OCI-LY1 (cell line): ENCODE data around the gene LILRA5.

ENCODE experiments used
- H2AFZ ChIP-seq: fragments of 200-600 bp; sonication (generic), shearing (Covaris generic); 2 replicates; pipeline ENCODE4 v1.6.0; 2014; ENCODE audit warnings: antibody characterized with exemption, mild to moderate bottlenecking, low read length
- H3F3A ChIP-seq: fragments of 200-600 bp; sonication (generic), shearing (Covaris generic); 2 replicates; pipeline ENCODE4 v1.6.0; 2014; ENCODE audit warnings: mild to moderate bottlenecking, antibody characterized with exemption, low read length, moderate library complexity; ENCODE audit not compliant: insufficient read depth
- H3K27ac ChIP-seq: fragments of 200-600 bp; sonication (generic); 2 replicates; pipeline ENCODE4 v1.5.1; 2014; ENCODE audit warnings: low read length, mixed run types, mild to moderate bottlenecking, low read depth; ENCODE audit not compliant: poor library complexity, severe bottlenecking
- H3K27me3 ChIP-seq: fragments of 200-600 bp; sonication (generic); 2 replicates; pipeline ENCODE4 v1.6.0; 2014; ENCODE audit warnings: antibody characterized with exemption, mild to moderate bottlenecking, low read length, moderate library complexity; ENCODE audit not compliant: insufficient read depth
- H3K36me3 ChIP-seq: fragments of 200-600 bp; sonication (generic); 2 replicates; pipeline ENCODE4 v1.6.1; 2014; ENCODE audit warnings: mild to moderate bottlenecking, antibody characterized with exemption, low read length, moderate library complexity, mixed read lengths; ENCODE audit not compliant: insufficient read depth
- H3K4me1 ChIP-seq: fragments of 200-600 bp; sonication (generic); 2 replicates; pipeline ENCODE4 v1.5.1; 2014; ENCODE audit warnings: mild to moderate bottlenecking, low read length, moderate library complexity; ENCODE audit not compliant: insufficient read depth, severe bottlenecking
- H3K4me2 ChIP-seq: fragments of 200-600 bp; sonication (generic), shearing (Covaris generic); 2 replicates; pipeline ENCODE4 v1.6.1; 2014; ENCODE audit warnings: low read length
- H3K4me3 ChIP-seq: fragments of 200-600 bp; sonication (generic); 2 replicates; pipeline ENCODE4 v1.5.1; 2014; ENCODE audit warnings: low read length, low read depth, mild to moderate bottlenecking, mixed read lengths; ENCODE audit not compliant: poor library complexity, severe bottlenecking
- H3K79me2 ChIP-seq: fragments of 200-600 bp; shearing (Covaris generic); 2 replicates; pipeline ENCODE4 v1.6.1; 2016; ENCODE audit warnings: mixed run types, low read length, mixed read lengths; ENCODE audit not compliant: insufficient read depth
- H3K9ac ChIP-seq: fragments of 200-600 bp; sonication (generic), shearing (Covaris generic); 2 replicates; pipeline ENCODE4 v1.6.1; 2014; ENCODE audit warnings: mild to moderate bottlenecking, low read length, mixed read lengths
- H3K9me2 ChIP-seq: fragments of 200-600 bp; sonication (generic), shearing (Covaris generic); 2 replicates; pipeline ENCODE4 v1.6.1; 2014; ENCODE audit warnings: low read depth, mild to moderate bottlenecking, low read length, mixed read lengths
- H3K9me3 ChIP-seq: fragments of 200-600 bp; shearing (Covaris generic); 2 replicates; pipeline ENCODE4 v1.6.1; 2014; ENCODE audit warnings: low read length, mixed read lengths
- H4K20me1 ChIP-seq: fragments of 200-600 bp; sonication (generic), shearing (Covaris generic); 2 replicates; pipeline ENCODE4 v1.6.0; 2016; ENCODE audit warnings: mild to moderate bottlenecking, low read length; ENCODE audit not compliant: insufficient read depth
- EZH2 ChIP-seq: fragments of 200-600 bp; sonication (generic), shearing (Covaris generic); IDR thresholded peaks from 2 replicates; pipeline ENCODE4 v1.8.0; 2017; ENCODE audit warnings: borderline replicate concordance, mixed run types, mild to moderate bottlenecking, antibody characterized with exemption, low read length, moderate library complexity, mixed read lengths
- TF ChIP-seq, protein P1 (sequence below): fragments of 200-600 bp; sonication (generic), shearing (Covaris generic); IDR thresholded peaks from 2 replicates; pipeline ENCODE4 v1.5.1; 2017; ENCODE audit warnings: mild to moderate bottlenecking, antibody characterized with exemption, low read length, moderate library complexity, mixed read lengths

The LILRA5 gene

DNA sequence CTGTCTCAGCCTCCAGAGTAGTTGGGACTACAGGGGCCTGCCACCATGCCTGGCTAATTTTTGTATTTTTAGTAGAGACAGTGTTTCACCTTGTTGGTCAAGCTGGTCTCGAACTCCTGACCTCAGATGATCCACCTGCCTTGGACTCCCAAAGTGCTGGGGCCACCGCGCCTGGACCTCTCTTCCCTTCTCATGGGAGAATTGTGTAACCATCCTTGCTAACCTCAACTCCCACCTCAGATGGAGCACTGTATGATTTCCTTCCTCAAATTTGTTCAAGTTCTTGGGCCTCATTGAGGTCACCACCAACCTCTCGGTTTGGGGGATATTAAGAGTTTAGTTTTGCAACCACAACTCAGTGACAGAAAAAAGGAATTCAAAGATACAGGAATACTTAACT lies 10.7 kb downstream of the LILRA5 start:
- Histone ChIP-seq H3K79me2 (no peaks in the 10 kb centered on the region), H3K9me2 (no peaks in the 10 kb centered on the region), H3K27ac (no peak overlapping the region), H3K4me1 (no peaks in the 10 kb centered on the region), H3F3A (no peaks in the 10 kb centered on the region), H3K36me3 (no peaks in the 10 kb centered on the region), H3K27me3 (no peaks in the 10 kb centered on the region), H4K20me1 (no peaks in the 10 kb centered on the region), H3K9ac (no peak overlapping the region), H2AFZ (no peak overlapping the region), H3K4me3 (no peak overlapping the region), H3K4me2 (no peak overlapping the region), H3K9me3 (no peaks in the 10 kb centered on the region)
- TF ChIP-seq EZH2: no peak

DNA sequence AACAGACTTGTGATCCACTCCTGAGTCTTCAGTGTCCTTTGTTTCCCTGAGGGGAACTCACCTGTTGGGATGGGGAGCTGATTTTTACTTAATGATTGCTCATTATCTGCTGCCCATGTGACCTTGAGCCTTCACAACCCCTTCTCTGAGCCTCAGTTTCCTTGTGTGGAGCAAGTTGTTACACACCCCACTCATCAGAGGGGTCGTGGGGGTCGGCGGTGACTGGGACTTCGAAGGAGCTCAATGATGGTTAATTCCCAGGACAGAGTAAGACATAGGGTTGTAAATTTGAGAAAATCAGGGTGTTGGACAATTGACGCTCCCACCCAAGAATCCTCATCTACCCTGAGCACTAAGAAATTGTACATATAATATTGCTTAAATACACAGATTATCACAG lies 13.5 kb downstream of the LILRA5 start:
- H3K4me2 ChIP-seq: no peak overlapping the region
- H3K79me2 ChIP-seq: no peaks in the 10 kb centered on the region
- H3K4me3 ChIP-seq: no peak overlapping the region
- no peak overlapping the region for H2AFZ ChIP-seq
- H3F3A ChIP-seq: no peaks in the 10 kb centered on the region
- H3K27ac ChIP-seq: no peak overlapping the region
- H3K36me3 ChIP-seq: no peaks in the 10 kb centered on the region
- no peak overlapping the region for H3K9ac ChIP-seq
- no peaks in the 10 kb centered on the region for H3K9me3 ChIP-seq
- H3K4me1 ChIP-seq: no peaks in the 10 kb centered on the region
- no peaks in the 10 kb centered on the region for H4K20me1 ChIP-seq
- no peak for TF ChIP-seq EZH2
- TF ChIP-seq, protein P1, sequence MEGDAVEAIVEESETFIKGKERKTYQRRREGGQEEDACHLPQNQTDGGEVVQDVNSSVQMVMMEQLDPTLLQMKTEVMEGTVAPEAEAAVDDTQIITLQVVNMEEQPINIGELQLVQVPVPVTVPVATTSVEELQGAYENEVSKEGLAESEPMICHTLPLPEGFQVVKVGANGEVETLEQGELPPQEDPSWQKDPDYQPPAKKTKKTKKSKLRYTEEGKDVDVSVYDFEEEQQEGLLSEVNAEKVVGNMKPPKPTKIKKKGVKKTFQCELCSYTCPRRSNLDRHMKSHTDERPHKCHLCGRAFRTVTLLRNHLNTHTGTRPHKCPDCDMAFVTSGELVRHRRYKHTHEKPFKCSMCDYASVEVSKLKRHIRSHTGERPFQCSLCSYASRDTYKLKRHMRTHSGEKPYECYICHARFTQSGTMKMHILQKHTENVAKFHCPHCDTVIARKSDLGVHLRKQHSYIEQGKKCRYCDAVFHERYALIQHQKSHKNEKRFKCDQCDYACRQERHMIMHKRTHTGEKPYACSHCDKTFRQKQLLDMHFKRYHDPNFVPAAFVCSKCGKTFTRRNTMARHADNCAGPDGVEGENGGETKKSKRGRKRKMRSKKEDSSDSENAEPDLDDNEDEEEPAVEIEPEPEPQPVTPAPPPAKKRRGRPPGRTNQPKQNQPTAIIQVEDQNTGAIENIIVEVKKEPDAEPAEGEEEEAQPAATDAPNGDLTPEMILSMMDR: no peak
- no peaks in the 10 kb centered on the region for H3K9me2 ChIP-seq
- H3K27me3 ChIP-seq: no peaks in the 10 kb centered on the region

DNA sequence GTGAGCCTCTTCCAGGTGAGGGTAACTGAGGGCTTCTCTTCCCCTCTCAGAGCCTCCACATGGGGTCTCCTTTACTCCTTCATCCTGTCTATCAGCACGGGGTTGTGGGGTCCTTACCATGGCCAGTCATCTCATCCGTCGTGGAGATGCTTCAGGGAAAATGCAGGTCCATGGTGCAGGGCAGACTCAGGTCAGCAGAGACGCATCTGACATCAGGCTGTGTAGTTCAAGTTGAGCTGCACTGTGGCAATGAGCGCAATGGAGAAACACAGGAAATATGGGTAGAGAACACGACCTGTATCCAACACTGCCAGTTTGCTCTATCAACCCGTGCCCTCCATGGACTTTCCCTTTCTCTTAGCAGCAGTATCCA lies 13.9 kb downstream of the LILRA5 start:
- TF ChIP-seq, protein P1: no peak
- TF ChIP-seq EZH2: no peak
- Histone ChIP-seq H3K27me3 (no peaks in the 10 kb centered on the region), H3K4me2 (no peak overlapping the region), H3K9ac (no peak overlapping the region), H3K4me3 (no peak overlapping the region), H4K20me1 (no peaks in the 10 kb centered on the region), H3K27ac (no peak overlapping the region), H3K4me1 (no peaks in the 10 kb centered on the region), H3K9me3 (no peaks in the 10 kb centered on the region), H3K79me2 (no peaks in the 10 kb centered on the region), H3K9me2 (no peaks in the 10 kb centered on the region), H3F3A (no peaks in the 10 kb centered on the region), H3K36me3 (no peaks in the 10 kb centered on the region), H2AFZ (no peak overlapping the region)

DNA sequence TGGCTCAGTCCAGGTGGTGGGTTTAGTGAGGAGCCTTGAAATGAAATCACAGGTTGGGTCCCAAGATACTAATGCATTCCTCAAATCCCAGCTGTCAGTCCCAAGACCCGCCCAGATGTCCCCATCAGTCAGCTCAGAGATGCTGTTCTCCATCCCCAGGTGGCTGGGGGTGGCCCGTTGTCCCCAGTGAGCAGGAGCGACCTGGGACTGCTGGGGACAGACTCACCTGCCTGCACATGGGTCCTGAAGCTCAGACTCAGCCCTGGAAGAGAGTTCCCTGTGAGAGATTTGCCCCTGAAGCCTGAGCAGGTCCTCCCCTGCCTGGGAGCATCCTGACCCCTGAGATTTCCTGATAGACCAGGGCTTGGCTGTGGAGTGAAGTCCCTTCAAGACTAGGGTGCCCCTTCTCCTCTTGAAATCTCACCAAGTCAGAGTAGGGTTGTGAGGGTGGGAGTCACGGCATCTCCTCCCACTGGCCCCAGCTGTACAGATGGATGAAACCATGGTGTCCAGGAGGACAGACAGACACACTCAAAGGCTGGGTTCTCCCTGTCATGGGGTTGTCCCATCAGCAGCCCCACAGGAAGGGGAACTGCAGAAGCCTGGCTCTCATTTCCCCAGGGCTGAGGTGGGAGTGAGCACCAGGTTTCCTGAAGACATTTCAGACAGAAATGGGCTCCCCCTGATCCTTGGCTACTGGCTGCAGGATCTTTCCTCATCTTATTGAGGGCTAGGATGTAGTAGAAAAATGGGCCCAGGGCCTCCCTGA lies 14.4 kb downstream of the LILRA5 start:
- H3K27me3 ChIP-seq: no peaks in the 10 kb centered on the region
- no peak overlapping the region for H3K27ac ChIP-seq
- no peak overlapping the region for H2AFZ ChIP-seq
- H4K20me1 ChIP-seq: no peaks in the 10 kb centered on the region
- no peaks in the 10 kb centered on the region for H3K9me3 ChIP-seq
- H3K36me3 ChIP-seq: no peaks in the 10 kb centered on the region
- no peak overlapping the region for H3K9ac ChIP-seq
- no peak overlapping the region for H3K4me3 ChIP-seq
- no peak for TF ChIP-seq EZH2
- TF ChIP-seq, protein P1: no peak
- H3K4me2 ChIP-seq: no peak overlapping the region
- no peaks in the 10 kb centered on the region for H3K9me2 ChIP-seq
- no peaks in the 10 kb centered on the region for H3K4me1 ChIP-seq
- H3K79me2 ChIP-seq: no peaks in the 10 kb centered on the region
- no peaks in the 10 kb centered on the region for H3F3A ChIP-seq
